NCI-H2081 treated with DMSO at 0.1 percent for 48 hours (cell line): ENCODE results near the gene ETV6.

Source experiments
- DNase-seq: peaks from one replicate; lab custom pipeline; 2025; lab: John Stamatoyannopoulos, UW

The ETV6 gene

GRCh38 chr12:11741434-11742092, 92.1 kb downstream of the ETV6 start:
- DNase-seq, result no peak

GRCh38 chr12:11743423-11744409, 94.2 kb downstream of the ETV6 start:
- DNase-seq, result no peak

GRCh38 chr12:11744410-11744801, 94.9 kb downstream of the ETV6 start:
- DNase-seq, result no peak

- DNase-seq, result no peak
These were observed 95.6 kb downstream of the ETV6 start for GRCh38 chr12:11745113-11745512.

GRCh38 chr12:11746024-11746771, 96.7 kb downstream of the ETV6 start:
- DNase-seq, result no peak

- no peak for DNase-seq
These were observed 97.7 kb downstream of the ETV6 start for GRCh38 chr12:11746940-11747716.

- DNase-seq, result no peak
These were observed 98.5 kb downstream of the ETV6 start for GRCh38 chr12:11747969-11748368.

GRCh38 chr12:11748903-11749302, 99.4 kb downstream of the ETV6 start:
- no peak for DNase-seq

GRCh38 chr12:11749943-11750690, 100.6 kb downstream of the ETV6 start:
- no peak for DNase-seq

- no peak for DNase-seq
These were observed 103.1 kb downstream of the ETV6 start for GRCh38 chr12:11752403-11753149.

GRCh38 chr12:11753150-11753499, 103.7 kb downstream of the ETV6 start:
- DNase-seq, result peak; percentile 42

- DNase-seq, result no peak
These were observed 104.4 kb downstream of the ETV6 start for GRCh38 chr12:11753826-11754225.

GRCh38 chr12:11754256-11754655, 104.8 kb downstream of the ETV6 start:
- no peak for DNase-seq

- DNase-seq, result no peak
These were observed 105.9 kb downstream of the ETV6 start for GRCh38 chr12:11755302-11755930.

GRCh38 chr12:11756022-11756421, 106.5 kb downstream of the ETV6 start:
- DNase-seq, result no peak

- DNase-seq, result no peak
These were observed 107.0 kb downstream of the ETV6 start for GRCh38 chr12:11756523-11756922.

- no peak for DNase-seq
These were observed 107.6 kb downstream of the ETV6 start for GRCh38 chr12:11757095-11757494.

GRCh38 chr12:11757531-11757930, 108.1 kb downstream of the ETV6 start:
- DNase-seq, result no peak

- DNase-seq, result no peak
These were observed 108.6 kb downstream of the ETV6 start for GRCh38 chr12:11758087-11758486.
